Measurements from ENCODE around the gene CELA1. TPM values are rescaled to one million over a fixed set of nuclear protein-coding genes. Genes with fewer than 3 reads are reported as not detected.
A peak's percentile ranks its signal among the peaks of the same experiment; 100 is the strongest.

CELA1 gene
- total RNA-seq, 1 donor from 2014 or later, result not detected

GRCh38 chr12:51381226-51382079 is 35.0 kb upstream of the CELA1 start:
- Mint-ChIP-seq H3K9me3 (ENCODE audit: unreplicated experiment) (peaks cover 4% of the 10 kb centered on the region), H3K27me3 (ENCODE audit: unreplicated experiment) (peaks cover 3% of the 10 kb centered on the region), H3K4me3 (ENCODE audit: unreplicated experiment) (no peak overlapping the region), H3K36me3 (ENCODE audit: unreplicated experiment) (no peaks in the 10 kb centered on the region), H3K27ac (ENCODE audit: unreplicated experiment) (no peak overlapping the region), H3K4me1 (ENCODE audit: low read depth, unreplicated experiment) (peaks cover 11% of the 10 kb centered on the region)
- no peak for DNase-seq
- no peak for TF ChIP-seq CTCF (IDR thresholded peaks at IDR 0.05; ENCODE audit: partially characterized antibody, unreplicated experiment)

GRCh38 chr12:51379571-51379970 is 33.1 kb upstream of the CELA1 start:
- Mint-ChIP-seq H3K4me1 (ENCODE audit: low read depth, unreplicated experiment) (peaks cover 11% of the 10 kb centered on the region), H3K4me3 (ENCODE audit: unreplicated experiment) (no peak overlapping the region), H3K27me3 (ENCODE audit: unreplicated experiment) (peaks cover 3% of the 10 kb centered on the region), H3K27ac (ENCODE audit: unreplicated experiment) (no peak overlapping the region), H3K36me3 (ENCODE audit: unreplicated experiment) (no peaks in the 10 kb centered on the region), H3K9me3 (ENCODE audit: unreplicated experiment) (peaks cover 4% of the 10 kb centered on the region)
- no peak for DNase-seq
- TF ChIP-seq CTCF (IDR thresholded peaks at IDR 0.05; ENCODE audit: partially characterized antibody, unreplicated experiment), result no peak

GRCh38 chr12:51378749-51379148 is 32.3 kb upstream of the CELA1 start:
- no peaks in the 10 kb centered on the region for H3K36me3 Mint-ChIP-seq (ENCODE audit: unreplicated experiment)
- no peak for DNase-seq
- H3K9me3 Mint-ChIP-seq (ENCODE audit: unreplicated experiment), result peaks cover 2% of the 10 kb centered on the region
- no peak overlapping the region for H3K27ac Mint-ChIP-seq (ENCODE audit: unreplicated experiment)
- TF ChIP-seq CTCF (IDR thresholded peaks at IDR 0.05; ENCODE audit: partially characterized antibody, unreplicated experiment), result no peak
- H3K27me3 Mint-ChIP-seq (ENCODE audit: unreplicated experiment), result peaks cover 3% of the 10 kb centered on the region
- peaks cover 11% of the 10 kb centered on the region for H3K4me1 Mint-ChIP-seq (ENCODE audit: low read depth, unreplicated experiment)
- H3K4me3 Mint-ChIP-seq (ENCODE audit: unreplicated experiment), result no peak overlapping the region

- no peaks in the 10 kb centered on the region for H3K36me3 Mint-ChIP-seq (ENCODE audit: unreplicated experiment)
- H3K27me3 Mint-ChIP-seq (ENCODE audit: unreplicated experiment), result peaks cover 3% of the 10 kb centered on the region
- H3K9me3 Mint-ChIP-seq (ENCODE audit: unreplicated experiment), result peaks cover 2% of the 10 kb centered on the region
- H3K4me1 Mint-ChIP-seq (ENCODE audit: low read depth, unreplicated experiment), result peaks cover 9% of the 10 kb centered on the region
- peak overlapping the region; percentile 0 for H3K4me3 Mint-ChIP-seq (ENCODE audit: unreplicated experiment)
- TF ChIP-seq CTCF (IDR thresholded peaks at IDR 0.05; ENCODE audit: partially characterized antibody, unreplicated experiment), result no peak
- no peak for DNase-seq
- no peak overlapping the region for H3K27ac Mint-ChIP-seq (ENCODE audit: unreplicated experiment)
These were observed 30.9 kb upstream of the CELA1 start for GRCh38 chr12:51377099-51377984.

Data from glutamatergic neuron (in vitro differentiated cells).